ENCODE measurements around the gene ZRANB2. TPM values are rescaled to one million over a fixed set of nuclear protein-coding genes. Genes with fewer than 3 reads are reported as not detected.

Gene ZRANB2
- polyA plus RNA-seq, 3 donors: 21.3 to 42.1 (median 22.9) TPM

GRCh38 chr1:71015745-71016144 is 65.1 kb downstream of the ZRANB2 start:
- H3K36me3 Mint-ChIP-seq: no peaks in the 10 kb centered on the region
- H3K4me3 Mint-ChIP-seq: no peak overlapping the region
- intact Hi-C loops (cut with micrococcal nuclease): no loop called here
- TF ChIP-seq CTCF (IDR thresholded peaks at IDR 0.05): no peak
- H3K36me3 ChIP-seq (replicated peaks in 1 of 2; ENCODE audit: control insufficient read depth in 1 of 2, insufficient read depth in 2 of 2, low read length in 2 of 2): no peaks in the 10 kb centered on the region
- H2AFZ ChIP-seq (ENCODE audit: insufficient read depth, low read depth, low read length, poor library complexity, severe bottlenecking): no peak overlapping the region
- no peak overlapping the region for H3K9ac ChIP-seq (ENCODE audit: insufficient read depth, low read length, poor library complexity, severe bottlenecking)
- peaks cover 7% of the 10 kb centered on the region for H3K4me1 Mint-ChIP-seq
- H3K9me3 Mint-ChIP-seq: peaks cover 0 to 2% (median 0%) of the 10 kb centered on the region in 7 donors
- WGBS (ENCODE audit: insufficient coverage): 100% methylated on average over 1 of the region's 5 CpGs
- no peaks in the 10 kb centered on the region for H3K79me2 ChIP-seq (ENCODE audit: insufficient read depth, low read length)
- H4K20me1 ChIP-seq (ENCODE audit: insufficient read depth, low read length): no peaks in the 10 kb centered on the region
- peak in 1 of 3 donors; percentile 4 for DNase-seq
- no peak overlapping the region for H3K4me2 ChIP-seq (replicated peaks; ENCODE audit: extremely low read depth, low read length, poor library complexity, severe bottlenecking)
- no peaks in the 10 kb centered on the region for H3K27me3 ChIP-seq (ENCODE audit: control insufficient read depth in 2 of 2, insufficient read depth in 2 of 2, low read length in 2 of 2)
- H3K27ac ChIP-seq (ENCODE audit: low read depth in 1 of 2, low read length in 2 of 2): no peak overlapping the region
- H3K4me1 ChIP-seq (ENCODE audit: control insufficient read depth in 1 of 2, insufficient read depth in 2 of 2, low read length in 2 of 2): no peaks in the 10 kb centered on the region
- H3K9me3 ChIP-seq (replicated peaks in 1 of 2; ENCODE audit: control insufficient read depth in 1 of 2, insufficient read depth in 1 of 2, low read length in 2 of 2): no peaks in the 10 kb centered on the region
- H3K4me3 ChIP-seq (replicated peaks in 1 of 3; ENCODE audit: low read depth in 2 of 3, low read length in 3 of 3): no peak overlapping the region
- no peak overlapping the region for H3K27ac Mint-ChIP-seq
- H3K27me3 Mint-ChIP-seq (ENCODE audit: low read depth in 3 of 3): no peaks in the 10 kb centered on the region

GRCh38 chr1:71014178-71014579 is 66.7 kb downstream of the ZRANB2 start:
- no peak overlapping the region for H3K4me3 Mint-ChIP-seq
- no peak for DNase-seq
- H3K27ac Mint-ChIP-seq: no peak overlapping the region
- H3K27me3 Mint-ChIP-seq (ENCODE audit: low read depth in 3 of 3): no peaks in the 10 kb centered on the region
- no peaks in the 10 kb centered on the region for H3K36me3 Mint-ChIP-seq
- Histone ChIP-seq H3K9ac (ENCODE audit: insufficient read depth, low read length, poor library complexity, severe bottlenecking) (no peak overlapping the region), H3K4me3 (replicated peaks in 1 of 3; ENCODE audit: low read depth in 2 of 3, low read length in 3 of 3) (no peak overlapping the region), H3K79me2 (ENCODE audit: insufficient read depth, low read length) (no peaks in the 10 kb centered on the region), H3K27me3 (ENCODE audit: control insufficient read depth in 2 of 2, insufficient read depth in 2 of 2, low read length in 2 of 2) (no peaks in the 10 kb centered on the region), H3K27ac (ENCODE audit: low read depth in 1 of 2, low read length in 2 of 2) (no peak overlapping the region), H4K20me1 (ENCODE audit: insufficient read depth, low read length) (no peaks in the 10 kb centered on the region), H3K4me1 (ENCODE audit: control insufficient read depth in 1 of 2, insufficient read depth in 2 of 2, low read length in 2 of 2) (no peaks in the 10 kb centered on the region), H2AFZ (ENCODE audit: insufficient read depth, low read depth, low read length, poor library complexity, severe bottlenecking) (no peak overlapping the region), H3K9me3 (replicated peaks in 1 of 2; ENCODE audit: control insufficient read depth in 1 of 2, insufficient read depth in 1 of 2, low read length in 2 of 2) (no peaks in the 10 kb centered on the region), H3K36me3 (replicated peaks in 1 of 2; ENCODE audit: control insufficient read depth in 1 of 2, insufficient read depth in 2 of 2, low read length in 2 of 2) (no peaks in the 10 kb centered on the region), H3K4me2 (replicated peaks; ENCODE audit: extremely low read depth, low read length, poor library complexity, severe bottlenecking) (no peak overlapping the region)
- no CpG with 5 or more reads among the region's 1 CpG for WGBS (ENCODE audit: insufficient coverage)
- H3K4me1 Mint-ChIP-seq: peaks cover 4% of the 10 kb centered on the region
- intact Hi-C loops (cut with micrococcal nuclease): no loop called here
- H3K9me3 Mint-ChIP-seq: peaks cover 0 to 2% (median 0%) of the 10 kb centered on the region in 7 donors
- TF ChIP-seq CTCF (IDR thresholded peaks at IDR 0.05): no peak

Small RNA genes within 50 kb of the gene (small RNA-seq; reads per million reads assigned to genes)
- 370 reads per million, percentile 98 among the genes with 10 or more reads in this experiment for gene MIR186 (ENCODE audit: insufficient read length, low read depth)

Other genes starting within 250 kb of the ZRANB2 start
- under 1 TPM in 1 of 3 donors, not detected in 2; 0.29 TPM for gene PTGER3, start 33.2 kb downstream of the ZRANB2 start, polyA plus RNA-seq